HEK293 (cell line): Measurements from ENCODE around the gene MESD.
A peak's percentile ranks its signal among the peaks of the same experiment; 100 is the strongest.

Source experiments
- CTCF ChIA-PET: fragments of 350-600 bp; formaldehyde crosslinking; extraction: SDS; loops from one replicate; lab custom pipeline; 2021; ENCODE audit warnings: antibody characterized with exemption; lab: Yijun Ruan, JAX
- POLR2A ChIA-PET: fragments of 300-600 bp; formaldehyde crosslinking; extraction: SDS; loops from one replicate; lab custom pipeline; 2020; ENCODE audit warnings: antibody characterized with exemption, inconsistent platforms; lab: Yijun Ruan, JAX
- H3K27ac ChIP-seq: fragments of 200-500 bp; sonication (Bioruptor generic); 2 replicates; pipeline ENCODE4 v1.5.1; 2014; ENCODE audit warnings: low read depth, low read length, control low read depth, inconsistent platforms; ENCODE audit errors: extremely low read depth
- H3K36me3 ChIP-seq, 2 experiments: fragments of 200-500 bp in 1 of 2; sonication (Bioruptor generic) in 1 of 2; 1 replicate in 1 of 2; 2 replicates in 1 of 2; pipeline ENCODE4 v1.5.1; 2014 to 2017; ENCODE audit warnings: inconsistent platforms in 2 of 2, low read length in 2 of 2; ENCODE audit not compliant: control insufficient read depth in 2 of 2, insufficient read depth in 1 of 2
- H3K4me1 ChIP-seq: fragments of 200-500 bp; sonication (Bioruptor generic); 2 replicates; pipeline ENCODE4 v1.5.1; 2014; ENCODE audit warnings: mild to moderate bottlenecking, low read length, inconsistent platforms; ENCODE audit not compliant: control insufficient read depth, insufficient read depth
- H3K4me3 ChIP-seq: 2 replicates; pipeline ENCODE4 v1.5.1; 2011; ENCODE audit warnings: low read depth, mild to moderate bottlenecking, control low read depth, low read length, moderate library complexity
- H3K9me3 ChIP-seq: fragments of 200-500 bp; sonication (Bioruptor generic); 2 replicates; pipeline ENCODE4 v1.5.1; 2014; ENCODE audit warnings: low read depth, low read length, inconsistent platforms; ENCODE audit not compliant: control insufficient read depth, insufficient read depth
- CTCF ChIP-seq: fragments of 450-650 bp; formaldehyde crosslinking; IDR thresholded peaks from 2 replicates; pipeline ENCODE4 v1.5.1; 2016; ENCODE audit warnings: missing biosample characterization, missing genetic modification characterization
- KLF1 ChIP-seq: fragments of 450-650 bp; formaldehyde crosslinking; IDR thresholded peaks from 2 replicates; pipeline ENCODE4 v1.5.1; 2016; ENCODE audit warnings: missing biosample characterization, missing genetic modification characterization
- KLF8 ChIP-seq: fragments of 450-650 bp; formaldehyde crosslinking; IDR thresholded peaks from 2 replicates; pipeline ENCODE4 v1.5.1; 2016; ENCODE audit warnings: missing biosample characterization, missing genetic modification characterization
- MZF1 ChIP-seq: fragments of 450-650 bp; formaldehyde crosslinking; IDR thresholded peaks from 2 replicates; pipeline ENCODE4 v1.5.1; 2017; ENCODE audit warnings: missing biosample characterization, missing genetic modification characterization, borderline replicate concordance
- OSR2 ChIP-seq: fragments of 450-650 bp; formaldehyde crosslinking; IDR thresholded peaks from 2 replicates; pipeline ENCODE4 v1.5.1; 2016; ENCODE audit warnings: missing biosample characterization, missing genetic modification characterization
- SCRT2 ChIP-seq: fragments of 450-650 bp; formaldehyde crosslinking; IDR thresholded peaks from 2 replicates; pipeline ENCODE4 v1.5.1; 2016; ENCODE audit warnings: missing biosample characterization, missing genetic modification characterization
- SETDB1 ChIP-seq: IDR thresholded peaks from one replicate; pipeline ENCODE4 v1.6.1; 2017; ENCODE audit warnings: mild to moderate bottlenecking, low read length, moderate library complexity, mixed read lengths; ENCODE audit not compliant: insufficient read length
- SP2 ChIP-seq: fragments of 450-650 bp; formaldehyde crosslinking; IDR thresholded peaks from 2 replicates; pipeline ENCODE4 v1.5.1; 2016; ENCODE audit warnings: missing biosample characterization, missing genetic modification characterization
- TCF7L2 ChIP-seq: IDR thresholded peaks from 2 replicates; pipeline ENCODE4 v1.6.1; 2011; ENCODE audit warnings: low read depth, mild to moderate bottlenecking, inconsistent platforms, low read length, moderate library complexity, borderline replicate concordance
- WT1 ChIP-seq: fragments of 450-650 bp; formaldehyde crosslinking; IDR thresholded peaks from 2 replicates; pipeline ENCODE4 v1.5.1; 2016; ENCODE audit warnings: missing biosample characterization, missing genetic modification characterization
- ZBTB17 ChIP-seq: fragments of 450-650 bp; formaldehyde crosslinking; IDR thresholded peaks from 2 replicates; pipeline ENCODE4 v1.5.1; 2016; ENCODE audit warnings: missing biosample characterization, missing genetic modification characterization
- ZFP69B ChIP-seq: fragments of 450-650 bp; formaldehyde crosslinking; IDR thresholded peaks from 2 replicates; pipeline ENCODE4 v1.5.1; 2016; ENCODE audit warnings: missing biosample characterization, missing genetic modification characterization
- ZNF138 ChIP-seq: fragments of 450-650 bp; formaldehyde crosslinking; IDR thresholded peaks from 2 replicates; pipeline ENCODE4 v1.5.1; 2016; ENCODE audit warnings: missing biosample characterization, missing genetic modification characterization, borderline replicate concordance
- ZNF18 ChIP-seq: fragments of 450-650 bp; formaldehyde crosslinking; IDR thresholded peaks from 2 replicates; pipeline ENCODE4 v1.5.1; 2016; ENCODE audit warnings: missing biosample characterization, missing genetic modification characterization
- ZNF24 ChIP-seq: fragments of 450-650 bp; formaldehyde crosslinking; IDR thresholded peaks from 2 replicates; pipeline ENCODE4 v1.5.1; 2016; ENCODE audit warnings: missing biosample characterization, missing genetic modification characterization
- ZNF248 ChIP-seq: fragments of 450-650 bp; formaldehyde crosslinking; IDR thresholded peaks from 2 replicates; pipeline ENCODE4 v1.5.1; 2017; ENCODE audit warnings: missing biosample characterization, missing genetic modification characterization
- ZNF624 ChIP-seq: fragments of 450-650 bp; formaldehyde crosslinking; IDR thresholded peaks from 2 replicates; pipeline ENCODE4 v1.5.1; 2017; ENCODE audit warnings: missing biosample characterization, missing genetic modification characterization
- ZNF629 ChIP-seq: fragments of 450-650 bp; formaldehyde crosslinking; IDR thresholded peaks from 2 replicates; pipeline ENCODE4 v1.5.1; 2017; ENCODE audit warnings: missing biosample characterization, missing genetic modification characterization
- ZNF660 ChIP-seq: fragments of 450-650 bp; IDR thresholded peaks from 2 replicates; pipeline ENCODE4 v1.5.1; 2018; ENCODE audit warnings: missing biosample characterization, mild to moderate bottlenecking, missing genetic modification characterization
- ZNF791 ChIP-seq: fragments of 450-650 bp; formaldehyde crosslinking; IDR thresholded peaks from 2 replicates; pipeline ENCODE4 v1.5.1; 2016; ENCODE audit warnings: missing biosample characterization, missing genetic modification characterization
- ZSCAN18 ChIP-seq: fragments of 450-650 bp; formaldehyde crosslinking; IDR thresholded peaks from 2 replicates; pipeline ENCODE4 v1.5.1; 2016; ENCODE audit warnings: missing biosample characterization, missing genetic modification characterization
- ZSCAN4 ChIP-seq: fragments of 450-650 bp; formaldehyde crosslinking; IDR thresholded peaks from 2 replicates; pipeline ENCODE4 v1.5.1; 2017; ENCODE audit warnings: missing biosample characterization, missing genetic modification characterization
- ZXDB ChIP-seq: fragments of 450-650 bp; formaldehyde crosslinking; IDR thresholded peaks from 2 replicates; pipeline ENCODE4 v1.5.1; 2016; ENCODE audit warnings: missing biosample characterization, missing genetic modification characterization

Gene MESD

DNA sequence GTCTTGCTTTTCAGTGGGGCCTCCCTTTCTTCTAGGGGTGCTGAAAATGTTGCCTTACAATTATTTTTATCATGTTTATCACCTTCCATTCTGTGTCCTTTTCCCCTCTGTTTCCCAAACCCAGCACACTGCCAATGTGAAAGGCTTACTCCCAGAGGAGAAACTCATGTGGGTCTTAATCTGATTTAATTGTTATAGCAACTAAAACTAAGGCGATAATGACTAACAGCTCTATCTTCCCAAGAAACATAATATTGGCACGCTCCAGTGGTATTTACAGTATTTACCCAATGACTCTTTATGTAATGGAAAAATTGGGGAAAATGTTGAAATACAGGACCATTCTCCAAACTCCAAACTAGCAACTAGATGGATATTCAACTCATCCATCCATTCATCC, 58.4 kb downstream of the MESD start:
- Histone ChIP-seq H3K4me1 (no peaks in the 10 kb centered on the region), H3K36me3 (no peaks in the 10 kb centered on the region), H3K27ac (no peak overlapping the region), H3K9me3 (no peaks in the 10 kb centered on the region), H3K4me3 (no peak overlapping the region)
- ChIA-PET POLR2A (no interaction called here), CTCF (no interaction called here)
- TF ChIP-seq CTCF (tag by site-specific recombination) = no peak
- TF ChIP-seq ZBTB17 = no peak
- no peak for TF ChIP-seq ZNF629 (tag by site-specific recombination)
- TF ChIP-seq ZXDB (tag by site-specific recombination) = no peak
- no peak for TF ChIP-seq ZNF791
- no peak for TF ChIP-seq ZSCAN4
- no peak for TF ChIP-seq KLF8 (tag by site-specific recombination)

- ChIA-PET CTCF (interaction anchor here (1.0 kb wide), 1 partner anchor 150 kb away, joined by 3 read pairs; the partner anchor contains the start of gene CEMIP), POLR2A (no interaction called here)
- H3K27ac ChIP-seq = no peak overlapping the region
- H3K4me3 ChIP-seq = no peak overlapping the region
- no peaks in the 10 kb centered on the region for H3K9me3 ChIP-seq
- no peaks in the 10 kb centered on the region for H3K36me3 ChIP-seq
- no peak for TF ChIP-seq ZNF248 (tag by site-specific recombination)
- TF ChIP-seq ZNF18 = no peak
- no peak for TF ChIP-seq ZNF24
- no peak for TF ChIP-seq WT1 (tag by site-specific recombination)
- no peak for TF ChIP-seq ZNF624 (tag by site-specific recombination)
- TF ChIP-seq MZF1 (tag by site-specific recombination) = no peak
- no peak for TF ChIP-seq ZNF660
- TF ChIP-seq ZNF138 (tag by site-specific recombination) = no peak
- no peak for TF ChIP-seq SETDB1
- no peak for TF ChIP-seq ZSCAN18 (tag by site-specific recombination)
- no peak for TF ChIP-seq SP2 (tag by site-specific recombination)
- no peaks in the 10 kb centered on the region for H3K4me1 ChIP-seq
Observed at GRCh38 chr15:80929689-80930088, 59.9 kb downstream of the MESD start.

GRCh38 chr15:80929225-80929624, 60.4 kb downstream of the MESD start:
- no peak overlapping the region for H3K27ac ChIP-seq
- H3K4me1 ChIP-seq = no peaks in the 10 kb centered on the region
- no peaks in the 10 kb centered on the region for H3K9me3 ChIP-seq
- ChIA-PET POLR2A (no interaction called here), CTCF (interaction anchor here (0.7 to 1.0 kb wide), 3 partner anchors 146 to 620 kb away, joined by 3 to 4 read pairs (median 3); partner anchors contain the start of gene CEMIP)
- H3K36me3 ChIP-seq = no peaks in the 10 kb centered on the region
- no peak overlapping the region for H3K4me3 ChIP-seq
- TF ChIP-seq ZFP69B (tag by site-specific recombination) = no peak
- TF ChIP-seq OSR2 (tag by site-specific recombination) = no peak
- no peak for TF ChIP-seq ZNF138 (tag by site-specific recombination)
- no peak for TF ChIP-seq TCF7L2
- peak; percentile 35; the same call in 1 of the 2 replicates for TF ChIP-seq SCRT2 (tag by site-specific recombination)
- no peak for TF ChIP-seq KLF1 (tag by site-specific recombination)
